Endothelial cell of umbilical vein (primary cell): ENCODE results near the gene TBC1D24. TPM values are rescaled to one million over a fixed set of nuclear protein-coding genes. Genes with fewer than 3 reads are reported as not detected.

Experiments
- BruUV-seq: library from RNA; stranded (reverse); fragments of 400-500 nt; replicated peaks from 2 replicates; lab custom pipeline; 2021; lab: Mats Ljungman, UMichigan
- CTCF ChIA-PET: fragments of 300-600, 350-600 bp; sonication (Branson Sonifier 250); formaldehyde crosslinking; loops from one replicate; lab custom pipeline; 2021; ENCODE audit warnings: antibody characterized with exemption, inconsistent platforms; lab: Charles Lee
- POLR2A ChIA-PET: fragments of 300-600, 350-600 bp; sonication (Branson Sonifier 250); formaldehyde crosslinking; loops from one replicate; lab custom pipeline; 2021; ENCODE audit warnings: antibody characterized with exemption, inconsistent platforms; lab: Charles Lee
- DNase-seq: peaks from one replicate; pipeline ENCODE4 v3.0.0-alpha.2; 2011; ENCODE audit warnings: low read depth, low spot score
- FAIRE-seq: peaks from 2 replicates; lab custom pipeline; 2011; peaks lifted over from hg19 to GRCh38; lab: Jason Lieb, UNC
- H2AFZ ChIP-seq: 2 replicates; pipeline ENCODE4 v1.6.0; 2012; ENCODE audit warnings: low read depth, low read length, control low read depth, inconsistent platforms
- H3K27ac ChIP-seq: 2 replicates; pipeline ENCODE4 v1.5.1; 2011; ENCODE audit warnings: low read depth, mild to moderate bottlenecking, control low read depth, low read length, moderate library complexity; ENCODE audit not compliant: insufficient read depth
- H3K27me3 ChIP-seq, 2 experiments: 2 replicates each; pipeline versions ENCODE4 v1.6.0 to v1.6.1; 2011; ENCODE audit warnings: low read length in 2 of 2, mixed read lengths in 1 of 2; ENCODE audit not compliant: control insufficient read depth in 2 of 2, insufficient read depth in 2 of 2
- H3K36me3 ChIP-seq, 2 experiments: 2 replicates in 1 of 2; 3 replicates in 1 of 2; pipeline ENCODE4 v1.5.1; 2011; ENCODE audit warnings: low read length in 2 of 2, mild to moderate bottlenecking in 1 of 2, moderate library complexity in 1 of 2; ENCODE audit not compliant: control insufficient read depth in 2 of 2, insufficient read depth in 2 of 2; ENCODE audit errors: extremely low read depth in 1 of 2
- H3K4me1 ChIP-seq: 3 replicates; pipeline ENCODE4 v1.5.1; 2011; ENCODE audit warnings: mild to moderate bottlenecking, low read length; ENCODE audit not compliant: control insufficient read depth, insufficient read depth; ENCODE audit errors: extremely low read depth
- H3K4me2 ChIP-seq: 2 replicates; pipeline ENCODE4 v1.6.1; 2011; ENCODE audit warnings: low read length, control low read depth, mixed read lengths; ENCODE audit not compliant: insufficient read depth
- H3K4me3 ChIP-seq, 3 experiments: fragments of 200-600 bp in 1 of 3; sonication (generic), shearing (Covaris generic) in 1 of 3; replicated peaks in 1 of 3; 2 replicates each; pipeline ENCODE4 v1.5.1; 2011 to 2016; ENCODE audit warnings: control low read depth in 3 of 3, low read length in 3 of 3, mild to moderate bottlenecking in 2 of 3, inconsistent platforms in 1 of 3, low read depth in 1 of 3, moderate library complexity in 1 of 3; ENCODE audit not compliant: insufficient read depth in 1 of 3
- H3K79me2 ChIP-seq: 2 replicates; pipeline ENCODE4 v1.6.0; 2012; ENCODE audit warnings: low read length, inconsistent platforms; ENCODE audit not compliant: control insufficient read depth, insufficient read depth
- H3K9ac ChIP-seq: replicated peaks from 2 replicates; pipeline ENCODE3; 2011; ENCODE audit warnings: low read length, control low read depth; ENCODE audit not compliant: insufficient read depth; ENCODE audit errors: extremely low read depth
- H3K9me1 ChIP-seq: replicated peaks from 3 replicates; pipeline ENCODE4 v1.6.0; 2011; ENCODE audit warnings: mild to moderate bottlenecking, low read length; ENCODE audit not compliant: control insufficient read depth, insufficient read depth; ENCODE audit errors: extremely low read depth
- H3K9me3 ChIP-seq: replicated peaks from 2 replicates; pipeline ENCODE4 v1.5.1; 2012; ENCODE audit warnings: low read length, inconsistent platforms; ENCODE audit not compliant: control insufficient read depth, insufficient read depth
- H4K20me1 ChIP-seq: replicated peaks from 2 replicates; pipeline ENCODE3; 2011; ENCODE audit warnings: mild to moderate bottlenecking, low read length; ENCODE audit not compliant: control insufficient read depth, insufficient read depth; ENCODE audit errors: extremely low read depth
- CTCF ChIP-seq, 2 donors: IDR thresholded peaks; 1 replicate in 1 of 2; 2 replicates in 1 of 2; pipeline ENCODE4 v1.5.1; 2011; ENCODE audit warnings: low read length in 2 of 2, mild to moderate bottlenecking in 2 of 2, moderate library complexity in 2 of 2, control low read depth in 1 of 2, inconsistent platforms in 1 of 2, low read depth in 1 of 2; ENCODE audit not compliant: insufficient read depth in 1 of 2; ENCODE audit errors: extremely low read depth in 1 of 2
- EZH2 ChIP-seq: IDR thresholded peaks from 2 replicates; pipeline ENCODE4 v1.6.1; 2012; ENCODE audit warnings: borderline replicate concordance, low read depth, mild to moderate bottlenecking, moderate library complexity, low read length, inconsistent platforms; ENCODE audit not compliant: severe bottlenecking
- FOS ChIP-seq: IDR thresholded peaks from 2 replicates; pipeline ENCODE4 v1.6.1; 2011; ENCODE audit warnings: mild to moderate bottlenecking, low read length, moderate library complexity, borderline replicate concordance; ENCODE audit not compliant: insufficient read depth
- GATA2 ChIP-seq: IDR thresholded peaks from 2 replicates; pipeline ENCODE4 v1.7.0; 2011; ENCODE audit warnings: low read depth, mild to moderate bottlenecking, moderate library complexity, mixed read lengths, low read length; ENCODE audit not compliant: insufficient read length, insufficient read depth
- JUN ChIP-seq: IDR thresholded peaks from 2 replicates; pipeline ENCODE4 v1.6.1; 2011; ENCODE audit warnings: borderline replicate concordance, low read depth; ENCODE audit not compliant: insufficient read length, insufficient read depth
- MAX ChIP-seq: IDR thresholded peaks from 2 replicates; pipeline ENCODE4 v1.6.1; 2011; ENCODE audit not compliant: insufficient read depth, insufficient read length
- MYC ChIP-seq: IDR thresholded peaks from one replicate; pipeline ENCODE4 v1.6.1; 2011; ENCODE audit warnings: mild to moderate bottlenecking, low read depth, low read length
- POLR2A ChIP-seq: IDR thresholded peaks from 2 replicates; pipeline ENCODE4 v1.6.1; 2012; ENCODE audit warnings: low read depth, mild to moderate bottlenecking, control low read depth, low read length
- POLR2AphosphoS5 ChIP-seq: IDR thresholded peaks from 2 replicates; pipeline ENCODE4 v1.6.1; 2012; ENCODE audit warnings: low read depth, mild to moderate bottlenecking, control low read depth, low read length, moderate library complexity; ENCODE audit not compliant: insufficient read depth
- dilution Hi-C: fragments of 300-500 bp; cut with MboI; formaldehyde crosslinking; loops from one replicate; pipeline ENCODE4 v1.15.0; 2019; ENCODE audit warnings: low sequenced_read_pairs; ENCODE audit not compliant: extremely low pct_ligation_motif_present
- intact Hi-C: fragments of 100-400 bp; cut with micrococcal nuclease; formaldehyde crosslinking; loops from one replicate; pipeline ENCODE4 v1.10.0; 2022
- polyA plus RNA-seq, 4 experiments: library from polyadenylated mRNA; depleted of rRNA in 3 of 4; stranded (reverse) in 3 of 4; unstranded in 1 of 4; fragments of >200 nt; gene quantifications; 2 replicates each; pipeline versions ENCODE4 v1.2.1 to v1.2.3, GENCODE V29; 2011 to 2012; ENCODE audit warnings: missing spikeins in 1 of 4
- total RNA-seq: library from RNA; stranded (reverse); gene quantifications from 2 replicates; pipeline ENCODE4 v1.2.3, GENCODE V29; 2021

TBC1D24 gene
- total and polyA plus RNA-seq, 2 donors (not counting 3 experiments of a cell fraction or from before 2014, with no cell fraction given) = 8.1 to 22.8 TPM

- no peak overlapping the region for H3K4me2 ChIP-seq
- BruUV-seq = no TSS peak
- H3K4me1 ChIP-seq = peaks cover 10% of the 10 kb centered on the region
- intact Hi-C loops (no loop called here), dilution Hi-C loops (no loop called here)
- H3K9ac ChIP-seq = no peak overlapping the region
- no peaks in the 10 kb centered on the region for H3K9me3 ChIP-seq
- H3K36me3 ChIP-seq = peaks cover 0 to under 1% of the 10 kb centered on the region in 2 experiments
- H2AFZ ChIP-seq = no peak overlapping the region
- TF ChIP-seq POLR2A = no peak
- TF ChIP-seq GATA2 = no peak
- no peak for TF ChIP-seq FOS
- TF ChIP-seq EZH2 = no peak
- no peak for TF ChIP-seq CTCF (IDR thresholded peaks at IDR 0.05; ENCODE audit: extremely low read depth in 1 of 2, insufficient read depth in 1 of 2, low read depth in 1 of 2, low read length in 2 of 2)
- TF ChIP-seq MYC = no peak
- no peak for TF ChIP-seq MAX
- no peak for TF ChIP-seq JUN
- TF ChIP-seq POLR2AphosphoS5 = no peak
- H4K20me1 ChIP-seq = no peaks in the 10 kb centered on the region
- no peak overlapping the region for H3K4me3 ChIP-seq
- no peak for DNase-seq
- no peak overlapping the region for H3K27ac ChIP-seq
- H3K9me1 ChIP-seq = no peaks in the 10 kb centered on the region
- H3K27me3 ChIP-seq = no peaks in the 10 kb centered on the region
- FAIRE-seq = no peak
- H3K79me2 ChIP-seq = no peaks in the 10 kb centered on the region
- ChIA-PET POLR2A (no interaction called here), CTCF (interaction anchor here (1.2 kb wide), 1 partner anchor 29 kb away, joined by 3 read pairs; no protein-coding TSS in a partner anchor)
These were observed 12.7 kb upstream of the TBC1D24 start for GRCh38 chr16:2462031-2462866.
